ENCODE measurements around the gene TIAM1. TPM values are rescaled to one million over a fixed set of nuclear protein-coding genes. Genes with fewer than 3 reads are reported as not detected.

The TIAM1 gene
- total and polyA plus RNA-seq, 2 donors from 2014 or later = 4.6 to 30.0 TPM

GRCh38 chr21:31264574-31264973, 79.5 kb downstream of the TIAM1 start:
- TF ChIP-seq, protein P1, sequence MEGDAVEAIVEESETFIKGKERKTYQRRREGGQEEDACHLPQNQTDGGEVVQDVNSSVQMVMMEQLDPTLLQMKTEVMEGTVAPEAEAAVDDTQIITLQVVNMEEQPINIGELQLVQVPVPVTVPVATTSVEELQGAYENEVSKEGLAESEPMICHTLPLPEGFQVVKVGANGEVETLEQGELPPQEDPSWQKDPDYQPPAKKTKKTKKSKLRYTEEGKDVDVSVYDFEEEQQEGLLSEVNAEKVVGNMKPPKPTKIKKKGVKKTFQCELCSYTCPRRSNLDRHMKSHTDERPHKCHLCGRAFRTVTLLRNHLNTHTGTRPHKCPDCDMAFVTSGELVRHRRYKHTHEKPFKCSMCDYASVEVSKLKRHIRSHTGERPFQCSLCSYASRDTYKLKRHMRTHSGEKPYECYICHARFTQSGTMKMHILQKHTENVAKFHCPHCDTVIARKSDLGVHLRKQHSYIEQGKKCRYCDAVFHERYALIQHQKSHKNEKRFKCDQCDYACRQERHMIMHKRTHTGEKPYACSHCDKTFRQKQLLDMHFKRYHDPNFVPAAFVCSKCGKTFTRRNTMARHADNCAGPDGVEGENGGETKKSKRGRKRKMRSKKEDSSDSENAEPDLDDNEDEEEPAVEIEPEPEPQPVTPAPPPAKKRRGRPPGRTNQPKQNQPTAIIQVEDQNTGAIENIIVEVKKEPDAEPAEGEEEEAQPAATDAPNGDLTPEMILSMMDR (IDR thresholded peaks at IDR 0.05; ENCODE audit: borderline replicate concordance, extremely low read depth, insufficient read depth) = no peak
- Histone ChIP-seq H3K9me3 (ENCODE audit: control insufficient read depth in 2 of 3, insufficient read depth in 1 of 3, low read length in 3 of 3) (no peaks in the 10 kb centered on the region), H3K36me3 (ENCODE audit: control insufficient read depth in 2 of 3, insufficient read depth in 3 of 3, low read length in 3 of 3) (no peaks in the 10 kb centered on the region), H3K27me3 (ENCODE audit: control insufficient read depth, insufficient read depth, low read length) (no peaks in the 10 kb centered on the region), H3K9ac (ENCODE audit: low read length in 3 of 3) (no peak overlapping the region), H3K4me3 (ENCODE audit: low read length in 3 of 3) (no peak overlapping the region), H3K27ac (ENCODE audit: low read depth in 2 of 2, low read length in 2 of 2) (no peak overlapping the region), H3K4me1 (ENCODE audit: control insufficient read depth in 2 of 3, insufficient read depth in 2 of 3, low read depth in 1 of 3, low read length in 3 of 3) (no peaks in the 10 kb centered on the region)
- DNase-seq = no peak
- no peak for FAIRE-seq
- intact Hi-C loops (cut with DNase I) = no loop called here

GRCh38 chr21:31262728-31263127, 81.3 kb downstream of the TIAM1 start:
- no peak overlapping the region for H3K4me3 ChIP-seq (ENCODE audit: low read length in 3 of 3)
- FAIRE-seq (no peak), DNase-seq (no peak)
- no peak overlapping the region for H3K27ac ChIP-seq (ENCODE audit: low read depth in 2 of 2, low read length in 2 of 2)
- no peaks in the 10 kb centered on the region for H3K36me3 ChIP-seq (ENCODE audit: control insufficient read depth in 2 of 3, insufficient read depth in 3 of 3, low read length in 3 of 3)
- no peaks in the 10 kb centered on the region for H3K27me3 ChIP-seq (ENCODE audit: control insufficient read depth, insufficient read depth, low read length)
- no peaks in the 10 kb centered on the region for H3K9me3 ChIP-seq (ENCODE audit: control insufficient read depth in 2 of 3, insufficient read depth in 1 of 3, low read length in 3 of 3)
- TF ChIP-seq, protein P1 (IDR thresholded peaks at IDR 0.05; ENCODE audit: borderline replicate concordance, extremely low read depth, insufficient read depth) = no peak
- no peak overlapping the region for H3K9ac ChIP-seq (ENCODE audit: low read length in 3 of 3)
- H3K4me1 ChIP-seq (ENCODE audit: control insufficient read depth in 2 of 3, insufficient read depth in 2 of 3, low read depth in 1 of 3, low read length in 3 of 3) = no peaks in the 10 kb centered on the region
- intact Hi-C loops (cut with DNase I) = no loop called here

DNA sequence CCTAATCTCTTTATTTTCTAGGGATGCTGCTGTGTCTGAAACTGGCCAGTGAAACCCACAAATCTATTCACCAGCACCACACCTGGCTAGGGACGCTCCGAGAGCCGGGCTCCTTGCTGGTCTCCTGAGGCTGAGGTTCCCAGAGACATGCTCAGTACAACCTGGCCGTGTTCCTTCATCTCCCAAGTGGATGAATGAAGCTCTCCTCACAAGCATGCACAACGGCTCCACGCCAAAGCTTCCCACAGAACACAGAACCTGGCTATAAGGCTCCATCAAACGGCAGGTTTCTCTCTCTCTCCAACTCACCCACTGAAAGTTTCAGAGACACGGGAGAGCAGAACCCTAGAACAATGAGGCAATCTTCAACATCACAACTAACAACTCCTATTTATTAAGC, 82.3 kb downstream of the TIAM1 start:
- Histone ChIP-seq H3K4me1 (ENCODE audit: control insufficient read depth in 2 of 3, insufficient read depth in 2 of 3, low read depth in 1 of 3, low read length in 3 of 3) (no peaks in the 10 kb centered on the region), H3K36me3 (ENCODE audit: control insufficient read depth in 2 of 3, insufficient read depth in 3 of 3, low read length in 3 of 3) (no peaks in the 10 kb centered on the region), H3K9me3 (ENCODE audit: control insufficient read depth in 2 of 3, insufficient read depth in 1 of 3, low read length in 3 of 3) (no peaks in the 10 kb centered on the region), H3K27ac (ENCODE audit: low read depth in 2 of 2, low read length in 2 of 2) (no peak overlapping the region), H3K9ac (ENCODE audit: low read length in 3 of 3) (no peak overlapping the region), H3K4me3 (ENCODE audit: low read length in 3 of 3) (no peak overlapping the region), H3K27me3 (ENCODE audit: control insufficient read depth, insufficient read depth, low read length) (no peaks in the 10 kb centered on the region)
- intact Hi-C loops (cut with DNase I) = no loop called here
- DNase-seq = no peak
- FAIRE-seq = no peak
- TF ChIP-seq, protein P1 (IDR thresholded peaks at IDR 0.05; ENCODE audit: borderline replicate concordance, extremely low read depth, insufficient read depth) = no peak

- H3K9ac ChIP-seq (ENCODE audit: low read length in 3 of 3) = no peak overlapping the region
- TF ChIP-seq, protein P1 (IDR thresholded peaks at IDR 0.05; ENCODE audit: borderline replicate concordance, extremely low read depth, insufficient read depth) = no peak
- H3K4me1 ChIP-seq (ENCODE audit: control insufficient read depth in 2 of 3, insufficient read depth in 2 of 3, low read depth in 1 of 3, low read length in 3 of 3) = no peaks in the 10 kb centered on the region
- H3K27ac ChIP-seq (ENCODE audit: low read depth in 2 of 2, low read length in 2 of 2) = no peak overlapping the region
- H3K9me3 ChIP-seq (ENCODE audit: control insufficient read depth in 2 of 3, insufficient read depth in 1 of 3, low read length in 3 of 3) = no peaks in the 10 kb centered on the region
- intact Hi-C loops (cut with DNase I) = no loop called here
- H3K27me3 ChIP-seq (ENCODE audit: control insufficient read depth, insufficient read depth, low read length) = no peaks in the 10 kb centered on the region
- H3K36me3 ChIP-seq (ENCODE audit: control insufficient read depth in 2 of 3, insufficient read depth in 3 of 3, low read length in 3 of 3) = no peaks in the 10 kb centered on the region
- H3K4me3 ChIP-seq (ENCODE audit: low read length in 3 of 3) = no peak overlapping the region
- DNase-seq = no peak
- no peak for FAIRE-seq
Observed at GRCh38 chr21:31260790-31261189, 83.3 kb downstream of the TIAM1 start.

All from kidney (tissue), 14 donors.